Esophagus muscularis mucosa (tissue), 4 donors: Measurements from ENCODE around the gene ODF2.

Experiments used
- CTCF ChIP-seq, 3 experiments: fragments of 200-600 bp in 2 of 3; fragments of 450-650 bp in 1 of 3; sonication (generic) in 2 of 3; IDR thresholded peaks; one replicate each; pipeline ENCODE4 v1.5.1; 2017 to 2019; ENCODE audit warnings: antibody characterized with exemption in 3 of 3, mild to moderate bottlenecking in 2 of 3, moderate library complexity in 1 of 3
- EP300 ChIP-seq: sonication (generic); formaldehyde crosslinking; IDR thresholded peaks from one replicate; pipeline ENCODE4 v1.6.1; 2017; ENCODE audit warnings: antibody characterized with exemption
- POLR2A ChIP-seq: fragments of 450-650 bp; IDR thresholded peaks from one replicate; pipeline ENCODE4 v1.6.1; 2017; ENCODE audit warnings: antibody characterized with exemption, moderate library complexity, mild to moderate bottlenecking, low read depth

GRCh38 chr9:128439273-128439672, 16.5 kb upstream of the ODF2 start:
- no peak for TF ChIP-seq POLR2A
- TF ChIP-seq CTCF (IDR thresholded peaks at IDR 0.05) = no peak
- no peak for TF ChIP-seq EP300
